ENCODE measurements around the gene KRTAP5-1. TPM values are rescaled to one million over a fixed set of nuclear protein-coding genes. Genes with fewer than 3 reads are reported as not detected.

Gene KRTAP5-1
- total and polyA plus RNA-seq, 8 donors: 0.50 TPM; not detected in 7

DNA sequence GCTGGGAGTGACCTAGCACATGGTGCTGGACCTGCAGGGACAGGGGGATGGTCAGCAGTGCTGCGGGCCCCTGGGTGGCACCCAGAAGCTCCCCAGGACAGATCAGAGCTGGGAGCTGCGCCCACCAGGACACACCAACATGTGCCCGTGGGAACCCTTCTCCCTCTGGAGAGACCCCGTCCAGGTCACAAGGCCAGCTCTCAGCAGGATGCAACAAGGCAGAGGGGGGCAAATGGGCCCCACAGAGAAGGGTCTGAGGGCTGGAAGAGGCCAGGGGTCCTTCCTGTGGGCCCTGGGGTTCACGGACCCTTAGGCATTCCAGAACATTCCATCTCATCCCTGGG is 19.2 kb downstream of the KRTAP5-1 start:
- intact Hi-C loops (cut with DNase I; ENCODE audit: low total_unique reads): no loop called here
- 87 to 96% (median 90%) methylated on average over 3 to 5 of the region's 5 CpGs for WGBS, 5 donors

DNA sequence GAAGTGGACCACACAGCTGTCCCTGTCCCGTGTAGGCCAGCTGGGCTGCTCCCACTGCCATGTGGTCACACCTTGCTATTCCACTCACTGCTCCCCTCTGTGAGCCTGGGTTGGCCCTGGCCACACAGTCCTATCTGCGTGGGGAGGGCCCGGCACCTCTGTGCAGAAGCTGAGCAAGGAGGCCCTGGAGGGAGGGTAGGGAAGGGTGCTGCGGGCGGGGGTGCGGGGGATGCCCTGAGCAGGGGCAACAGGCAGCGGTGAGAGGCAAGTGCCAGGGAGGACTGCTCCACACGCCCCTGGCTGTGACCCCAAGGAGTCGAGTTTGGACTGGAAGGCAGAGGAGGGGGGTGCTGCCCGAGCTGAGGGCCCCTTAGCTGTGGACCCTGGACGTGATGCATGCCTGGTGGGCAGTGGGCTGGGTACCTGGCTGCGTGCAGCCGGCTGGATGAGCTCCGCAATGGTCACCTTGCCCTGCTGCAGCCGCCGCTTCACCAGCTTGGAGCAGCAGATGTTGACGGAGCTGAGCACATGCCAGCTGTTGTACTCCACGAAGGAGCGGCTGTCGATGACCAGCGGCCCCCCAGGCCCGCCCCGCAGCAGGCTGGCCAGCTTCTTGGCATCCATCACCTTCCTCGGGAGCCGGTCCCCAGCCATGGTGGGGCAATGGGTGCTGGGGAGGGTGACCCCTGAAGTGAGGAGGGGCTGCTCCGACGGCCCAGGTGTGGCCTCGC is 19.7 kb downstream of the KRTAP5-1 start:
- no peak overlapping the region for H3K4me3 ChIP-seq
- H3K27ac ChIP-seq: peak overlapping the region in 3 of 5 donors; percentile 31 to 75 (median 43)
- TF ChIP-seq EP300 (IDR thresholded peaks at IDR 0.05) (no peak), POLR2A (IDR thresholded peaks at IDR 0.05) (no peak), POLR2AphosphoS5 (IDR thresholded peaks at IDR 0.05) (no peak)
- TF ChIP-seq, protein P1, sequence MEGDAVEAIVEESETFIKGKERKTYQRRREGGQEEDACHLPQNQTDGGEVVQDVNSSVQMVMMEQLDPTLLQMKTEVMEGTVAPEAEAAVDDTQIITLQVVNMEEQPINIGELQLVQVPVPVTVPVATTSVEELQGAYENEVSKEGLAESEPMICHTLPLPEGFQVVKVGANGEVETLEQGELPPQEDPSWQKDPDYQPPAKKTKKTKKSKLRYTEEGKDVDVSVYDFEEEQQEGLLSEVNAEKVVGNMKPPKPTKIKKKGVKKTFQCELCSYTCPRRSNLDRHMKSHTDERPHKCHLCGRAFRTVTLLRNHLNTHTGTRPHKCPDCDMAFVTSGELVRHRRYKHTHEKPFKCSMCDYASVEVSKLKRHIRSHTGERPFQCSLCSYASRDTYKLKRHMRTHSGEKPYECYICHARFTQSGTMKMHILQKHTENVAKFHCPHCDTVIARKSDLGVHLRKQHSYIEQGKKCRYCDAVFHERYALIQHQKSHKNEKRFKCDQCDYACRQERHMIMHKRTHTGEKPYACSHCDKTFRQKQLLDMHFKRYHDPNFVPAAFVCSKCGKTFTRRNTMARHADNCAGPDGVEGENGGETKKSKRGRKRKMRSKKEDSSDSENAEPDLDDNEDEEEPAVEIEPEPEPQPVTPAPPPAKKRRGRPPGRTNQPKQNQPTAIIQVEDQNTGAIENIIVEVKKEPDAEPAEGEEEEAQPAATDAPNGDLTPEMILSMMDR (IDR thresholded peaks at IDR 0.05): no peak
- WGBS, 5 donors: 70 to 86% (median 85%) methylated on average over 11 to 28 of the region's 28 CpGs
- peak in 1 of 2 donors; percentile 28 for DNase-seq
- intact Hi-C loops (cut with DNase I; ENCODE audit: low total_unique reads): no loop called here
- peaks cover 0 to 3% (median 0%) of the 10 kb centered on the region in 3 donors for H3K27me3 ChIP-seq
- H3K36me3 ChIP-seq: peaks cover 3 to 48% (median 23%) of the 10 kb centered on the region in 4 donors
- peaks cover 17 to 57% (median 39%) of the 10 kb centered on the region in 4 donors for H3K4me1 ChIP-seq
- no peaks in the 10 kb centered on the region for H3K9me3 ChIP-seq

More for the DNA sequence above, 19.2 kb downstream of the KRTAP5-1 start:
- Histone ChIP-seq H3K4me3 (no peak overlapping the region), H3K4me1 (peaks cover 22 to 58% (median 42%) of the 10 kb centered on the region in 4 donors), H3K36me3 (peaks cover 3 to 42% (median 22%) of the 10 kb centered on the region in 4 donors), H3K27me3 (peaks cover 0 to 8% (median 0%) of the 10 kb centered on the region in 3 donors), H3K27ac (peak overlapping the region in 1 of 5 donors; percentile 48), H3K9me3 (no peaks in the 10 kb centered on the region)
- TF ChIP-seq EP300 (IDR thresholded peaks at IDR 0.05) (no peak), POLR2A (IDR thresholded peaks at IDR 0.05) (no peak), POLR2AphosphoS5 (IDR thresholded peaks at IDR 0.05) (no peak)
- no peak for DNase-seq

DNA sequence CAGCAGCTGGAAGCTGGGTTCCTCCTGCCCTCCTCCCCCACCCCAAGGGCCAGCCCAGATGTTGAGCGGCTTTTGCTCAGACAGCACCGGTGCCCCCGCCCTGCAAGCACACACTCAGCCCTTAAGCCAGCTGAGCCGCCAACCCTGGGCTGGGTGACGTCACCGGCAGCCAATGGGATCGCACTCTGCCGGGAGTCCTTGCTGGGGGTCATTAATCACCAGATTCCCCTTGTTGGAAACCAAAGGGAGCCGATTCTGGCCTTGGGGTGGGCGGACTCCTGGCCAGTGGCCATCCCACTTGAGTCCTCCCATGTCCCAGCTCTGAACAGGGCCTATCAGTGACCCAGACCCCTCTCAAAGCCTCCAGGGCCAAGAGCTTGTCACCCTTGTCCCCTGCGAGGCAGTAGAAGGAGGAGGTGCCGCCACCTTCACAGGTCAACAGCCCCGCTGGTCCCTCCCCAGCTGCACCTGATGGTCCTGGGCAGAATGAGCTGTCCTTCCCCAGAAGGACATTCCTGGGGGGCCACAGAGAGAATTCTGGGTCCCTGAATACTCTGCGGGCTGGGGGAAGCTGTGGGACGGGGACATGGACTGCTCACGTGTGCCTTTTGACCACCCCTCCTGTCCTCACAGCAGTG is 20.4 kb downstream of the KRTAP5-1 start:
- no peak for TF ChIP-seq EP300 (IDR thresholded peaks at IDR 0.05)
- TF ChIP-seq, protein P1 (IDR thresholded peaks at IDR 0.05): no peak
- no peak for TF ChIP-seq POLR2AphosphoS5 (IDR thresholded peaks at IDR 0.05)
- TF ChIP-seq POLR2A (IDR thresholded peaks at IDR 0.05): no peak
- peaks cover 3 to 49% (median 24%) of the 10 kb centered on the region in 4 donors for H3K36me3 ChIP-seq
- intact Hi-C loops (cut with DNase I; ENCODE audit: low total_unique reads): no loop called here
- WGBS, 5 donors: 36 to 64% (median 56%) methylated on average over 4 to 16 of the region's 16 CpGs
- H3K27ac ChIP-seq: peak overlapping the region in 3 of 5 donors; percentile 31 to 75 (median 43)
- peak in 1 of 2 donors; percentile 94 for DNase-seq
- no peak overlapping the region for H3K4me3 ChIP-seq
- H3K4me1 ChIP-seq: peaks cover 15 to 57% (median 39%) of the 10 kb centered on the region in 4 donors
- H3K27me3 ChIP-seq: no peaks in the 10 kb centered on the region
- no peaks in the 10 kb centered on the region for H3K9me3 ChIP-seq

DNA sequence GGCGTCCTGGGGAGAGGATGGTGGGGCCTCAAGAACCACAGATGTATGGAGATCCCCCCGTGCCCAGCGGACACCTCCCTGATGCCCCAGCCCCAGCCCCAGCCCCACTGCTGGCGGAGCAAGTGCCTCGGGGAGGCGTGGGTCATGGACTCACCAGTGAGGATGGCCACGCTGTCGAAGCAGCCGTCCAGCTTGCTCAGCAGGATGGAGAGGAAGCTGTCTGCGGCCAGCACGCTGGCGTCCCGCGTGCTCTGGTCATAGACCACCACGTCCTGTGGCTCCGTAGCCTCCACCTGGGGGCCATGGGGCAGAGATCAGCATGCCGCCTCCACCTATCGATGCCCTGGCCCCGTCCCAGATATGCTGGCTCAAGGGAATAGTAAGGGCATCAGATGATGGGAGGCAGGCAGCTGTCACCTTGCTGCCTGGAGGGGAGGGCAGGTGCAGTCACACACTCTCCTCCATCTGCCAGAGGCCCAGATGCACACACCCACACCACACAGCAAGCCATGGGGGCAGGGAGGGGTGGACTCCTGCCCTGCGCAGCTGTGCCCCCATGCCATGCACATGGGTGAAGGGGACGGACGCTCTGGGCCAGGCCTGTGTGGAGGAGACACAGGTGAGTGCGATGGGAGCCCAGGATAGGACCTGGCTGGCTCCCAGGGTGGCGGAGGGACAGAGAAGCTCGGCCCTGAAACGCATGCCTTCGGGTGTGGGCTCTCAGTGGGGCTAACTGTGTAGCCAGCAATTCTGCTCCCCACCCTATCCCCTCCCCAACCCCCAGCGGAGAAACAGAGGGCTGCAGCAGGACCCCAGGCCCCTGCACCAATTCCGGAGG is 21.2 kb downstream of the KRTAP5-1 start:
- TF ChIP-seq, protein P1 (IDR thresholded peaks at IDR 0.05): no peak
- TF ChIP-seq POLR2AphosphoS5 (IDR thresholded peaks at IDR 0.05) (no peak), POLR2A (IDR thresholded peaks at IDR 0.05) (no peak), EP300 (IDR thresholded peaks at IDR 0.05) (no peak)
- Histone ChIP-seq H3K9me3 (no peaks in the 10 kb centered on the region), H3K36me3 (peaks cover 3 to 49% (median 24%) of the 10 kb centered on the region in 4 donors), H3K4me1 (peaks cover 19 to 57% (median 39%) of the 10 kb centered on the region in 4 donors), H3K27me3 (no peaks in the 10 kb centered on the region), H3K27ac (peak overlapping the region in 3 of 5 donors; percentile 31 to 75 (median 43)), H3K4me3 (no peak overlapping the region)
- DNase-seq: peak in 1 of 2 donors; percentile 39
- WGBS, 5 donors: 76 to 86% (median 83%) methylated on average over 5 to 29 of the region's 29 CpGs
- intact Hi-C loops (cut with DNase I; ENCODE audit: low total_unique reads): no loop called here

All from stomach (tissue), 9 donors.